Esophagus (tissue), 2 donors: Measurements from ENCODE around the gene TRDN. TPM values are rescaled to one million over a fixed set of nuclear protein-coding genes. Genes with fewer than 3 reads are reported as not detected.
"Not testable (repeated sequence)": the region's sequence is repeated elsewhere in the genome, so short reads cannot be mapped to it uniquely, and the experiment has no call there.

Source experiments
- H3K27ac ChIP-seq, 2 donors: one replicate each; pipeline ENCODE4 v1.5.1; 2013; ENCODE audit warnings: low read depth in 2 of 2, mild to moderate bottlenecking in 2 of 2, inconsistent platforms in 1 of 2, low read length in 1 of 2, moderate library complexity in 1 of 2
- H3K27me3 ChIP-seq, 2 donors: one replicate each; pipeline ENCODE4 v1.6.1; 2013; ENCODE audit warnings: low read length in 2 of 2, control low read depth in 1 of 2, mild to moderate bottlenecking in 1 of 2; ENCODE audit not compliant: insufficient read depth in 2 of 2, control insufficient read depth in 1 of 2
- H3K36me3 ChIP-seq, 2 donors: one replicate each; pipeline ENCODE4 v1.6.1; 2013; ENCODE audit warnings: low read length in 1 of 2; ENCODE audit not compliant: control insufficient read depth in 2 of 2, insufficient read depth in 2 of 2
- H3K4me1 ChIP-seq, 2 donors: one replicate each; pipeline ENCODE4 v1.6.1; 2013; ENCODE audit warnings: low read length in 1 of 2; ENCODE audit not compliant: control insufficient read depth in 2 of 2, insufficient read depth in 2 of 2
- H3K4me3 ChIP-seq, 2 donors: one replicate each; pipeline ENCODE4 v1.5.1; 2013; ENCODE audit warnings: low read length in 2 of 2, mild to moderate bottlenecking in 2 of 2, low read depth in 1 of 2, moderate library complexity in 1 of 2
- H3K9me3 ChIP-seq, 2 donors: one replicate each; pipeline ENCODE4 v1.6.1; 2013; ENCODE audit warnings: mild to moderate bottlenecking in 2 of 2, low read depth in 1 of 2, low read length in 1 of 2, moderate library complexity in 1 of 2; ENCODE audit not compliant: control insufficient read depth in 2 of 2, insufficient read depth in 1 of 2
- WGBS, 2 donors: extraction: QIAGEN DNeasy Blood & Tissue Kit; methylation state at CpG; one replicate each; pipeline ENCODE4 v1.1.7; 2013; 5-methylcytosine and 5-hydroxymethylcytosine counted together
- polyA plus RNA-seq, 2 donors: library from polyadenylated mRNA; stranded (reverse); fragments of 200-250 nt; gene quantifications; one replicate each; pipeline ENCODE4 v1.2.3, GENCODE V29; 2013
- donor health status: healthy with polysubstance abuse.
- donor health status: Bipolar disorder and iron deficiency.

TRDN gene
- polyA plus RNA-seq, 2 donors, result 0.01 TPM; not detected in 1

- H3K36me3 ChIP-seq, result no peaks in the 10 kb centered on the region
- 68 to 76% methylated on average over 4 of the region's 4 CpGs for WGBS, 2 donors
- H3K4me3 ChIP-seq, result no peak overlapping the region
- no peaks in the 10 kb centered on the region for H3K27me3 ChIP-seq
- H3K4me1 ChIP-seq, result no peaks in the 10 kb centered on the region
- H3K27ac ChIP-seq, result no peak overlapping the region
- no peaks in the 10 kb centered on the region for H3K9me3 ChIP-seq
Observed at GRCh38 chr6:123233336-123233735, 403.4 kb downstream of the TRDN start.

GRCh38 chr6:123227789-123228188 is 409.0 kb downstream of the TRDN start:
- not testable (repeated sequence) for H3K36me3 ChIP-seq, H3K27ac ChIP-seq, H3K4me1 ChIP-seq, H3K27me3 ChIP-seq, H3K4me3 ChIP-seq, H3K9me3 ChIP-seq
- 30 to 36% methylated on average over 2 of the region's 2 CpGs for WGBS, 2 donors

- Histone ChIP-seq H3K9me3 (no peaks in the 10 kb centered on the region), H3K4me3 (no peak overlapping the region), H3K27me3 (no peaks in the 10 kb centered on the region), H3K27ac (no peak overlapping the region), H3K4me1 (no peaks in the 10 kb centered on the region), H3K36me3 (no peaks in the 10 kb centered on the region)
- WGBS, 2 donors, result 52 to 62% methylated on average over 3 of the region's 3 CpGs
Observed at GRCh38 chr6:123226398-123226797, 410.4 kb downstream of the TRDN start.

- no peak overlapping the region for H3K27ac ChIP-seq
- no peaks in the 10 kb centered on the region for H3K4me1 ChIP-seq
- H3K36me3 ChIP-seq, result no peaks in the 10 kb centered on the region
- H3K4me3 ChIP-seq, result no peak overlapping the region
- no peaks in the 10 kb centered on the region for H3K27me3 ChIP-seq
- no peaks in the 10 kb centered on the region for H3K9me3 ChIP-seq
Observed at GRCh38 chr6:123224077-123224476, 412.7 kb downstream of the TRDN start.

GRCh38 chr6:123223461-123223860 is 413.3 kb downstream of the TRDN start:
- H3K4me1 ChIP-seq, result no peaks in the 10 kb centered on the region
- H3K4me3 ChIP-seq, result no peak overlapping the region
- no peak overlapping the region for H3K27ac ChIP-seq
- H3K9me3 ChIP-seq, result no peaks in the 10 kb centered on the region
- no peaks in the 10 kb centered on the region for H3K36me3 ChIP-seq
- H3K27me3 ChIP-seq, result no peaks in the 10 kb centered on the region
- WGBS, 2 donors, result 84 to 86% methylated on average over 2 of the region's 2 CpGs

GRCh38 chr6:123215211-123215610 is 421.5 kb downstream of the TRDN start:
- H3K27me3 ChIP-seq, result no peaks in the 10 kb centered on the region
- 34 to 48% methylated on average over 4 of the region's 4 CpGs for WGBS, 2 donors
- H3K4me3 ChIP-seq, result no peak overlapping the region
- H3K4me1 ChIP-seq, result no peaks in the 10 kb centered on the region
- H3K36me3 ChIP-seq, result no peaks in the 10 kb centered on the region
- H3K27ac ChIP-seq, result no peak overlapping the region
- no peaks in the 10 kb centered on the region for H3K9me3 ChIP-seq

- H3K4me3 ChIP-seq, result no peak overlapping the region
- WGBS, 2 donors, result 77 to 89% methylated on average over 2 of the region's 2 CpGs
- no peaks in the 10 kb centered on the region for H3K9me3 ChIP-seq
- H3K27me3 ChIP-seq, result no peaks in the 10 kb centered on the region
- no peaks in the 10 kb centered on the region for H3K4me1 ChIP-seq
- no peak overlapping the region for H3K27ac ChIP-seq
- no peaks in the 10 kb centered on the region for H3K36me3 ChIP-seq
Observed at GRCh38 chr6:123214433-123214832, 422.3 kb downstream of the TRDN start.

- H3K36me3 ChIP-seq, result no peaks in the 10 kb centered on the region
- H3K4me1 ChIP-seq, result no peaks in the 10 kb centered on the region
- no peak overlapping the region for H3K4me3 ChIP-seq
- 82 to 88% methylated on average over 3 of the region's 3 CpGs for WGBS, 2 donors
- no peaks in the 10 kb centered on the region for H3K27me3 ChIP-seq
- no peak overlapping the region for H3K27ac ChIP-seq
- H3K9me3 ChIP-seq, result no peaks in the 10 kb centered on the region
Observed at GRCh38 chr6:123213921-123214320, 422.8 kb downstream of the TRDN start.

- WGBS, 2 donors, result 80 to 85% methylated on average over 4 of the region's 4 CpGs
- H3K4me1 ChIP-seq, result no peaks in the 10 kb centered on the region
- H3K27ac ChIP-seq, result no peak overlapping the region
- H3K27me3 ChIP-seq, result no peaks in the 10 kb centered on the region
- H3K36me3 ChIP-seq, result no peaks in the 10 kb centered on the region
- H3K4me3 ChIP-seq, result no peak overlapping the region
- no peaks in the 10 kb centered on the region for H3K9me3 ChIP-seq
Observed at GRCh38 chr6:123211777-123212545, 424.8 kb downstream of the TRDN start.

- Histone ChIP-seq H3K36me3 (no peaks in the 10 kb centered on the region), H3K27ac (no peak overlapping the region), H3K27me3 (no peaks in the 10 kb centered on the region), H3K4me3 (no peak overlapping the region), H3K9me3 (no peaks in the 10 kb centered on the region), H3K4me1 (no peaks in the 10 kb centered on the region)
- 80 to 86% methylated on average over 2 of the region's 2 CpGs for WGBS, 2 donors
Observed at GRCh38 chr6:123210645-123211044, 426.1 kb downstream of the TRDN start.
